Breast epithelium (tissue), 4 donors: ENCODE data around the gene LMTK3. TPM values are rescaled to one million over a fixed set of nuclear protein-coding genes. Genes with fewer than 3 reads are reported as not detected.

ENCODE experiments used
- DNase-seq, 2 donors: peaks; one replicate each; pipeline ENCODE4 v3.0.0-alpha.2; 2019; ENCODE audit warnings: low spot score in 2 of 2
- H3K27ac ChIP-seq, 2 donors: fragments of 200-600 bp; sonication (generic) in 1 of 2; one replicate each; pipeline ENCODE4 v1.5.1; 2016 to 2019; ENCODE audit warnings: mild to moderate bottlenecking in 1 of 2
- H3K27me3 ChIP-seq, 2 donors: fragments of 200-600 bp; sonication (generic) in 1 of 2; one replicate each; pipeline versions ENCODE4 v1.5.1 to v1.6.0; 2017 to 2019; ENCODE audit warnings: control low read depth in 1 of 2, mild to moderate bottlenecking in 1 of 2
- H3K36me3 ChIP-seq: fragments of 200-600 bp; one replicate; pipeline ENCODE4 v1.5.1; 2019
- H3K4me1 ChIP-seq, 2 donors: fragments of 200-600 bp; sonication (generic); one replicate each; pipeline ENCODE4 v1.5.1; 2016 to 2019; ENCODE audit warnings: control low read depth in 1 of 2
- H3K4me3 ChIP-seq, 3 donors: fragments of 200-600 bp; sonication (generic); 1 replicate in 2 of 3; 2 replicates in 1 of 3; pipeline ENCODE4 v1.5.1; 2016 to 2019; ENCODE audit warnings: mild to moderate bottlenecking in 3 of 3, moderate library complexity in 2 of 3
- H3K9me3 ChIP-seq, 2 donors: fragments of 200-600 bp; sonication (generic) in 1 of 2; one replicate each; pipeline ENCODE4 v1.5.1; 2016 to 2019; ENCODE audit warnings: control low read depth in 1 of 2
- POLR2A ChIP-seq: fragments of 450-650 bp; IDR thresholded peaks from one replicate; pipeline ENCODE4 v1.6.1; 2016; ENCODE audit warnings: antibody characterized with exemption, mild to moderate bottlenecking, moderate library complexity
- POLR2AphosphoS5 ChIP-seq, 3 donors: sonication (generic); formaldehyde crosslinking; IDR thresholded peaks; one replicate each; pipeline ENCODE4 v1.6.1; 2017; ENCODE audit warnings: antibody characterized with exemption in 3 of 3
- intact Hi-C: fragments of 100-400 bp; cut with DNase I; formaldehyde crosslinking; loops from one replicate; pipeline ENCODE4 v1.15.1; 2023; ENCODE audit warnings: low total_unique reads
- total RNA-seq, 3 donors: library from RNA; depleted of rRNA; stranded (reverse); fragments of >200 nt; gene quantifications; one replicate each; pipeline ENCODE4 v1.1.0, GENCODE V29; 2016
- TF ChIP-seq, protein P1 (sequence below), 3 donors: fragments of 450-650 bp; IDR thresholded peaks; one replicate each; pipeline ENCODE4 v1.5.1; 2016 to 2017; ENCODE audit warnings: antibody characterized with exemption in 3 of 3, mild to moderate bottlenecking in 3 of 3, moderate library complexity in 3 of 3

LMTK3 gene
- total RNA-seq, 3 donors from 2014 or later, result 1.3 to 2.9 TPM; not detected in 1

DNA sequence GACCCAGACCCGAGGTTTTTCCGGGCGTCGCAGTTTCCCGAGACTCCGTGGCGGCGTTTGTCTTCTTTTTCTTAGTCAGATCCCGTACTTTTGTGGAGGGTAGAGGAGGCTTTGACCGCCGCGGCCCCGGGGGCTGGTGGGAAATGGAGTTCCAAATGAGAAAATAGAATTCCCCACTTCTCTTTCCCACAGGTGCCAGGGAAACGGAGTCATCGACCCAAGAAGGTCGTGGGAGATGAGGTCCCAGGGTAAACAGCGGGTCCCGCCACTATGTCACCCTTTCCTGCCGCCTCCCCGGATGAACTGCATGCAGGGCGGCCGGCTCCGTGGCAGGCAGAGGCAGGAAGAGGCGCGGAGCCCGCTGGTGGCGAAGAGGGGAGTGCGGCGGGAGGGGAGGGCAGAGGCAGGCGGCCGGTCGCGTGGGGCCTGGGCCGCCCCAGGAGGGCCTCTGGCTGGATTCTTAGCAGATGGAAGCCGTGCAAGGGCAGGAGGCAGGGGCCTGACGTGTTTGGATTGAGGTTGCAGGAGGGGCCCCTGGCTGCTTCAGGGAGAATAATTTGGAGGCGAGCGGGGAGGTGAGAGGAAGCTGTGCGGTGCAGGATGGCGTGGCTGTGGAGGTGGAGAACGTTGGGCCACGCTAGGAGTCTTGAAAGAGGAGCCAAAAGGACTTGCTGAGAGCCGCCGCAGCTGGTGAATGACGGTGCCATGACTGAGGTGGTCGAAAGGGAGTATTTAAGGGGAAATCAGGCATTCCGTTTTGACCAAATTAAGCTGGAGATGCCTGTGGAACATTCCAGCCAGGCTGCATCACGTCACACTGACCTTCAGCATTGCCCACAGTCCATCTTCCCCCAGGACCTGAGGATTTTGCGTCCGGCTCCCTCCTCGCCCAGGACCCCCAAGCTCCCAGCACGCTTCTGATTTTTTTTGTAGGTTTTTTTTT lies 30.8 kb downstream of the LMTK3 start:
- Histone ChIP-seq H3K4me3 (peak overlapping the region; percentile 52 to 69 (median 53)), H3K36me3 (no peaks in the 10 kb centered on the region), H3K27me3 (no peaks in the 10 kb centered on the region), H3K9me3 (no peaks in the 10 kb centered on the region), H3K4me1 (no peaks in the 10 kb centered on the region), H3K27ac (peak overlapping the region; percentile 80 to 89)
- TF ChIP-seq POLR2A, result no peak
- TF ChIP-seq POLR2AphosphoS5 (IDR thresholded peaks at IDR 0.05), result no peak
- TF ChIP-seq, protein P1, sequence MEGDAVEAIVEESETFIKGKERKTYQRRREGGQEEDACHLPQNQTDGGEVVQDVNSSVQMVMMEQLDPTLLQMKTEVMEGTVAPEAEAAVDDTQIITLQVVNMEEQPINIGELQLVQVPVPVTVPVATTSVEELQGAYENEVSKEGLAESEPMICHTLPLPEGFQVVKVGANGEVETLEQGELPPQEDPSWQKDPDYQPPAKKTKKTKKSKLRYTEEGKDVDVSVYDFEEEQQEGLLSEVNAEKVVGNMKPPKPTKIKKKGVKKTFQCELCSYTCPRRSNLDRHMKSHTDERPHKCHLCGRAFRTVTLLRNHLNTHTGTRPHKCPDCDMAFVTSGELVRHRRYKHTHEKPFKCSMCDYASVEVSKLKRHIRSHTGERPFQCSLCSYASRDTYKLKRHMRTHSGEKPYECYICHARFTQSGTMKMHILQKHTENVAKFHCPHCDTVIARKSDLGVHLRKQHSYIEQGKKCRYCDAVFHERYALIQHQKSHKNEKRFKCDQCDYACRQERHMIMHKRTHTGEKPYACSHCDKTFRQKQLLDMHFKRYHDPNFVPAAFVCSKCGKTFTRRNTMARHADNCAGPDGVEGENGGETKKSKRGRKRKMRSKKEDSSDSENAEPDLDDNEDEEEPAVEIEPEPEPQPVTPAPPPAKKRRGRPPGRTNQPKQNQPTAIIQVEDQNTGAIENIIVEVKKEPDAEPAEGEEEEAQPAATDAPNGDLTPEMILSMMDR (IDR thresholded peaks at IDR 0.05), result no peak
- intact Hi-C loops, result no loop called here
- no peak for DNase-seq

DNA sequence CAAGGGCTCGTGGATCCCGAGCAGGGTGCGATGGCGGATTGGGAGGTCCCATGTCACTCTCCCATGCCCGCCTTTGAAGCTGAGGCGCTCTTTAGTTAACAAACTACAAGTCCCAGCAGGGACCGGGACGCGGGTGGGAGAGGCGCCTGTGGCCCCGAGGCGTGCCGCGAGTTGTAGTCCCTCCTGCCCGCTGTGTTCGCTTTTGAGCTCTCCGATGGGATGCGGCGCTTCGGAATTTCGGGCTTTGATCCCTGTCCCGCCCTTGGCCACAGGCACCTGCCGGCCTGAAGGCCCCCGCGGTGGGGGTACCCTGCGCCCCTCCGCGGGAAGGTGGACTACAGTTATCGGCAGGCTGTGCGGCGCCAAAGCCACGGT lies 31.5 kb downstream of the LMTK3 start:
- no peaks in the 10 kb centered on the region for H3K27me3 ChIP-seq
- DNase-seq, result no peak
- peak in 1 of 3 donors; percentile 4 for TF ChIP-seq POLR2AphosphoS5 (IDR thresholded peaks at IDR 0.05)
- TF ChIP-seq, protein P1 (IDR thresholded peaks at IDR 0.05), result no peak
- intact Hi-C loops, result no loop called here
- no peaks in the 10 kb centered on the region for H3K9me3 ChIP-seq
- H3K27ac ChIP-seq, result peak overlapping the region; percentile 80 to 89
- peak overlapping the region; percentile 52 to 69 (median 53) for H3K4me3 ChIP-seq
- H3K4me1 ChIP-seq, result no peaks in the 10 kb centered on the region
- no peaks in the 10 kb centered on the region for H3K36me3 ChIP-seq

DNA sequence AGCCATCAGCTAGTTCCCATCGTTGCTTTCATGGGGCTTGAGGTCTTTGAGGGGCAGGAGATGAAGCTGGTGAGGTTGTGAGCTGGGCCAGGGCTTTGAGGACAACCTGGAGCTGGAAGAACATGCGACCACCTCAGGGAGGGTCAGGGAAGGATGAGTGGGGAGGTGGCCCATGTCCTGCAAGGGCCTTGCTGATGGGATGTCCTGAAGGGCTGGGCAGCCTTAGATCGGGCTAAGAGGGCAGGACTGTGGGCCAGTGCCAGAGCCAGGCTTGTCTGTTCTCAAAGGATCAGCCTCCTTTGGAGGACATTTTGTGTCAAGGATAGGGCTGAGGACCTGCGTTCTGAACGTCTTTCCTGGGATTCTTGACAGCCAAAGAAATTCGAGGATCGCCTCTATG lies 31.9 kb downstream of the LMTK3 start:
- intact Hi-C loops, result loop anchor here (1.0 kb wide), 1 partner anchor 36 kb away; no protein-coding TSS in a partner anchor

DNA sequence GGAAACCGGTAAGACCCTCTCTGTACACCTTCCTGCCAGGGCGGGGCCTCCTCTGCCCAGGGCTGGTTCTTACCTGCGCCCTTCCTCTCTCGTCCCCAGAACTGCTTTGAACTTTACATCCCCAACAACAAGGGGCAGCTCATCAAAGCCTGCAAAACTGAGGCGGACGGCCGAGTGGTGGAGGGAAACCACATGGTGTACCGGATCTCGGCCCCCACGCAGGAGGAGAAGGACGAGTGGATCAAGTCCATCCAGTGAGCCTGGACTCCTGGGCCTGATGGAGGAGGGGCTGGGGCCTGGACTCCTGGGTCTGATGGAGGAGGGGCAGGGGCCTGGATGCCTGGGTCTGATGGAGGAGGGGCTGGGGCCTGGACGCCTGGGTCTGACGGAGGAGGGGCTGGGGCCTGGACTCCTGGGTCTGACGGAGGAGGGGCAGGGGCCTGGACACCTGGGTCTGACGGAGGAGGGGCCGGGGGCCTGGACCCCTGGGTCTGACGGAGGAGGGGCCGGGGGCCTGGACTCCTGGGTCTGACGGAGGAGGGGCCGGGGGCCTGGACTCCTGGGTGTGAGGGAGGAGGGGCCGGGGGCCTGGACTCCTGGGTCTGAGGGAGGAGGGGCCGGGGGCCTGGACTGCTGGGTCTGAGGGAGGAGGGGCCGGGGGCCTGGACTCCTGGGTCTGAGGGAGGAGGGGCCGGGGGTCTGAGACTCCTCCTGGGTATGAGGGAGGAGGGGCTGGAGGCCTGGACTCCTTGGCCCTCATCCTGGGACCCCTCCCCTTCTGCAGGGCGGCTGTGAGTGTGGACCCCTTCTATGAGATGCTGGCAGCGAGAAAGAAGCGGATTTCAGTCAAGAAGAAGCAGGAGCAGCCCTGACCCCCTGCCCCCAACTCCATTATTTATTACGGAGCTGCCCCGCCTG lies 33.0 kb downstream of the LMTK3 start:
- intact Hi-C loops, result loop anchor here (1.0 kb wide), 1 partner anchor 35 kb away; no protein-coding TSS in a partner anchor
- Histone ChIP-seq H3K4me3 (no peak overlapping the region), H3K36me3 (no peaks in the 10 kb centered on the region), H3K4me1 (no peaks in the 10 kb centered on the region), H3K27me3 (no peaks in the 10 kb centered on the region), H3K9me3 (no peaks in the 10 kb centered on the region), H3K27ac (no peak overlapping the region)
- TF ChIP-seq, protein P1 (IDR thresholded peaks at IDR 0.05), result no peak
- TF ChIP-seq POLR2A (no peak), POLR2AphosphoS5 (IDR thresholded peaks at IDR 0.05) (no peak)
- no peak for DNase-seq

More for the DNA sequence above, 31.9 kb downstream of the LMTK3 start:
- no peaks in the 10 kb centered on the region for H3K9me3 ChIP-seq
- peak overlapping the region; percentile 80 to 89 for H3K27ac ChIP-seq
- H3K27me3 ChIP-seq, result no peaks in the 10 kb centered on the region
- peak overlapping the region in 1 of 3 donors; percentile 69 for H3K4me3 ChIP-seq
- no peaks in the 10 kb centered on the region for H3K36me3 ChIP-seq
- no peak for DNase-seq
- TF ChIP-seq POLR2AphosphoS5 (IDR thresholded peaks at IDR 0.05), result no peak
- no peak for TF ChIP-seq POLR2A
- TF ChIP-seq, protein P1 (IDR thresholded peaks at IDR 0.05), result no peak
- H3K4me1 ChIP-seq, result no peaks in the 10 kb centered on the region
